ENCODE results near the gene ARNT2.

DNA sequence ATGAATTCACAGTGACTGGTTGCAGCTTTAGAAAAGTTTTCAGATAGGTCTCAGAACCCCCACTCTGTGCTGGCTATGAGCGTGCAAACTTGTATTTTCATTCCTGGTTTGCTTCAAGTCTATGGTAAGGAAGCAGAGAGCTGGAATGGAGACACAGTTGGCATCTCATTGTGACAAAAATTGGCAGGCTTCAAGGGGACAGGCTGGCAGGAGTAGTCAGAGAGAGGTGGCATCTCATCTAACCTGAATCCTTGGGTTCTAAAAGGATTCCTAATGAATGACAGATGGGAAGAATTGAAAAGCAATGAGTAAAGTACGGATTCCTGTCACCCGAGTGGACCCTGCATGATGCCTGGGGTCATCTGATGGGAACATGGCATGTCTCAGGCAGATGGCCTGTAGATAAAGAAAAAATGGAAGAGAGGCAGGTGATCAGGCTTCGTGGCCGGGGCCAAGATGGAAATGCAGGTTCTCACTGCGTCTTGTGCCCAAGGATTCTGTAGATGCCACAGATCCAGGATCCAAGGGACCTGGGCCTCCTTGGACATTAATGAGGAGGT is 201.5 kb downstream of the ARNT2 start:
- TF ChIP-seq ASH2L (IDR thresholded peaks at IDR 0.05; ENCODE audit: borderline replicate concordance, low read depth) (no peak), ATF7 (IDR thresholded peaks at IDR 0.05; ENCODE audit: low read depth) (no peak), CBX5 (IDR thresholded peaks at IDR 0.05; ENCODE audit: low read depth) (no peak), ESRRA (IDR thresholded peaks at IDR 0.05; ENCODE audit: low read length) (no peak), POLR2AphosphoS5 (IDR thresholded peaks at IDR 0.05; ENCODE audit: low read length) (no peak), EP300 (IDR thresholded peaks at IDR 0.05; ENCODE audit: borderline replicate concordance in 1 of 2, control insufficient read depth in 1 of 2, low read depth in 2 of 2, low read length in 2 of 2) (no peak)
- TF ChIP-seq, protein P1, sequence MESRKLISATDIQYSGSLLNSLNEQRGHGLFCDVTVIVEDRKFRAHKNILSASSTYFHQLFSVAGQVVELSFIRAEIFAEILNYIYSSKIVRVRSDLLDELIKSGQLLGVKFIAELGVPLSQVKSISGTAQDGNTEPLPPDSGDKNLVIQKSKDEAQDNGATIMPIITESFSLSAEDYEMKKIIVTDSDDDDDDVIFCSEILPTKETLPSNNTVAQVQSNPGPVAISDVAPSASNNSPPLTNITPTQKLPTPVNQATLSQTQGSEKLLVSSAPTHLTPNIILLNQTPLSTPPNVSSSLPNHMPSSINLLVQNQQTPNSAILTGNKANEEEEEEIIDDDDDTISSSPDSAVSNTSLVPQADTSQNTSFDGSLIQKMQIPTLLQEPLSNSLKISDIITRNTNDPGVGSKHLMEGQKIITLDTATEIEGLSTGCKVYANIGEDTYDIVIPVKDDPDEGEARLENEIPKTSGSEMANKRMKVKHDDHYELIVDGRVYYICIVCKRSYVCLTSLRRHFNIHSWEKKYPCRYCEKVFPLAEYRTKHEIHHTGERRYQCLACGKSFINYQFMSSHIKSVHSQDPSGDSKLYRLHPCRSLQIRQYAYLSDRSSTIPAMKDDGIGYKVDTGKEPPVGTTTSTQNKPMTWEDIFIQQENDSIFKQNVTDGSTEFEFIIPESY (IDR thresholded peaks at IDR 0.05), result no peak
- TF ChIP-seq, protein P2, sequence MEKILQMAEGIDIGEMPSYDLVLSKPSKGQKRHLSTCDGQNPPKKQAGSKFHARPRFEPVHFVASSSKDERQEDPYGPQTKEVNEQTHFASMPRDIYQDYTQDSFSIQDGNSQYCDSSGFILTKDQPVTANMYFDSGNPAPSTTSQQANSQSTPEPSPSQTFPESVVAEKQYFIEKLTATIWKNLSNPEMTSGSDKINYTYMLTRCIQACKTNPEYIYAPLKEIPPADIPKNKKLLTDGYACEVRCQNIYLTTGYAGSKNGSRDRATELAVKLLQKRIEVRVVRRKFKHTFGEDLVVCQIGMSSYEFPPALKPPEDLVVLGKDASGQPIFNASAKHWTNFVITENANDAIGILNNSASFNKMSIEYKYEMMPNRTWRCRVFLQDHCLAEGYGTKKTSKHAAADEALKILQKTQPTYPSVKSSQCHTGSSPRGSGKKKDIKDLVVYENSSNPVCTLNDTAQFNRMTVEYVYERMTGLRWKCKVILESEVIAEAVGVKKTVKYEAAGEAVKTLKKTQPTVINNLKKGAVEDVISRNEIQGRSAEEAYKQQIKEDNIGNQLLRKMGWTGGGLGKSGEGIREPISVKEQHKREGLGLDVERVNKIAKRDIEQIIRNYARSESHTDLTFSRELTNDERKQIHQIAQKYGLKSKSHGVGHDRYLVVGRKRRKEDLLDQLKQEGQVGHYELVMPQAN (conservative IDR thresholded peaks at IDR 0.05), result no peak
- TF ChIP-seq, protein P3, sequence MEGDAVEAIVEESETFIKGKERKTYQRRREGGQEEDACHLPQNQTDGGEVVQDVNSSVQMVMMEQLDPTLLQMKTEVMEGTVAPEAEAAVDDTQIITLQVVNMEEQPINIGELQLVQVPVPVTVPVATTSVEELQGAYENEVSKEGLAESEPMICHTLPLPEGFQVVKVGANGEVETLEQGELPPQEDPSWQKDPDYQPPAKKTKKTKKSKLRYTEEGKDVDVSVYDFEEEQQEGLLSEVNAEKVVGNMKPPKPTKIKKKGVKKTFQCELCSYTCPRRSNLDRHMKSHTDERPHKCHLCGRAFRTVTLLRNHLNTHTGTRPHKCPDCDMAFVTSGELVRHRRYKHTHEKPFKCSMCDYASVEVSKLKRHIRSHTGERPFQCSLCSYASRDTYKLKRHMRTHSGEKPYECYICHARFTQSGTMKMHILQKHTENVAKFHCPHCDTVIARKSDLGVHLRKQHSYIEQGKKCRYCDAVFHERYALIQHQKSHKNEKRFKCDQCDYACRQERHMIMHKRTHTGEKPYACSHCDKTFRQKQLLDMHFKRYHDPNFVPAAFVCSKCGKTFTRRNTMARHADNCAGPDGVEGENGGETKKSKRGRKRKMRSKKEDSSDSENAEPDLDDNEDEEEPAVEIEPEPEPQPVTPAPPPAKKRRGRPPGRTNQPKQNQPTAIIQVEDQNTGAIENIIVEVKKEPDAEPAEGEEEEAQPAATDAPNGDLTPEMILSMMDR (IDR thresholded peaks at IDR 0.05 in 2 of 3, conservative IDR thresholded peaks at IDR 0.05 in 1 of 3; ENCODE audit: control insufficient read depth in 2 of 3, extremely low read depth in 1 of 3, insufficient read depth in 1 of 3, low read depth in 3 of 3, low read length in 3 of 3), result no peak
- TF ChIP-seq, protein P4, sequence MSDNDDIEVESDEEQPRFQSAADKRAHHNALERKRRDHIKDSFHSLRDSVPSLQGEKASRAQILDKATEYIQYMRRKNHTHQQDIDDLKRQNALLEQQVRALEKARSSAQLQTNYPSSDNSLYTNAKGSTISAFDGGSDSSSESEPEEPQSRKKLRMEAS (IDR thresholded peaks at IDR 0.05; ENCODE audit: low read depth, low read length), result no peak
- TF ChIP-seq, protein P5, sequence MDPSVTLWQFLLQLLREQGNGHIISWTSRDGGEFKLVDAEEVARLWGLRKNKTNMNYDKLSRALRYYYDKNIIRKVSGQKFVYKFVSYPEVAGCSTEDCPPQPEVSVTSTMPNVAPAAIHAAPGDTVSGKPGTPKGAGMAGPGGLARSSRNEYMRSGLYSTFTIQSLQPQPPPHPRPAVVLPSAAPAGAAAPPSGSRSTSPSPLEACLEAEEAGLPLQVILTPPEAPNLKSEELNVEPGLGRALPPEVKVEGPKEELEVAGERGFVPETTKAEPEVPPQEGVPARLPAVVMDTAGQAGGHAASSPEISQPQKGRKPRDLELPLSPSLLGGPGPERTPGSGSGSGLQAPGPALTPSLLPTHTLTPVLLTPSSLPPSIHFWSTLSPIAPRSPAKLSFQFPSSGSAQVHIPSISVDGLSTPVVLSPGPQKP (IDR thresholded peaks at IDR 0.05; ENCODE audit: low read depth, low read length), result no peak

All from GM12878 (cell line).